Ureter (tissue), 1 donor: ENCODE results near the gene SDF2L1. TPM values are rescaled to one million over a fixed set of nuclear protein-coding genes. Genes with fewer than 3 reads are reported as not detected.
"Not testable (repeated sequence)": the region's sequence is repeated elsewhere in the genome, so short reads cannot be mapped to it uniquely, and the experiment has no call there.

Source experiments
- DNase-seq: peaks from one replicate; pipeline ENCODE4 v3.0.0-alpha.2; 2020; ENCODE audit warnings: low spot score
- total RNA-seq: library from RNA; stranded (reverse); gene quantifications from one replicate; pipeline ENCODE4 v1.2.4, GENCODE V29; 2023
- donor health status: DM: yes; HTN: yes; CAD: no.

Gene SDF2L1
- total RNA-seq, 1 donor from 2014 or later: 28.1 TPM

DNA sequence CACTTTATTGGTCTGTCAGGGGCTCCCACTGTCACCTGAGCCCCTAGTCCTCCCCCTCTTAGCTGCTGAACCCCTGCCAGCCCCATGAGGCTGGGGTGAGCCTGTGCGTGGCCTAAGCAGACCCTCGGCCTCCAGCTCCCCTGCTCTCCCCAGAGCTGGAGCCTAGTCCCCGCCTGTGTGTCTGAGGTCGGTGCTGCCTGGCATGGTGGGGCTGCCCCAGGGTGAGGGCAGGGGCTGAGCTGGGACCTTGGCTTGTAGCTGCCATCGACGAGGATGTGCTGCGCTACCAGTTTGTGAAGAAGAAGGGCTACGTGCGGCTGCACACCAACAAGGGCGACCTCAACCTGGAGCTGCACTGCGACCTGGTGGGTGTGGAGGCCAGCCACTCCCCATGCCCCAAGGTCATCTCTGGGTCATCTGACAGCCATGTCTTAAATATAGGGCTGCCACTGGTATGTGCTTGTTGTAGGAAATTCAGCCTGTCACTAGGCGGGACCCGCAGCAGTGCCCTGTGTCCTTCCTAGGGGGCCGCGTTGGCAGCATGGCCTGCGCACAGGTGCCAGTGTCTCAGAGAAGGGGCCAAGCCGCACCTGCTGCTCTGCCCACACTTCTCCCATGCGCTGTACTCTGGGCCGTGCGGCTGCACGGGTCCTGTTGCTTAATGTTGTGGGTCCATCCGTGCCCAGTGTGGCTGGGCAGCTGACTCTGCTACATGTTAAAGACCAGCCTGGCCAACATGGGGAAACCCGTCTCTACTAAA, 44.7 kb downstream of the SDF2L1 start:
- DNase-seq: no peak

DNA sequence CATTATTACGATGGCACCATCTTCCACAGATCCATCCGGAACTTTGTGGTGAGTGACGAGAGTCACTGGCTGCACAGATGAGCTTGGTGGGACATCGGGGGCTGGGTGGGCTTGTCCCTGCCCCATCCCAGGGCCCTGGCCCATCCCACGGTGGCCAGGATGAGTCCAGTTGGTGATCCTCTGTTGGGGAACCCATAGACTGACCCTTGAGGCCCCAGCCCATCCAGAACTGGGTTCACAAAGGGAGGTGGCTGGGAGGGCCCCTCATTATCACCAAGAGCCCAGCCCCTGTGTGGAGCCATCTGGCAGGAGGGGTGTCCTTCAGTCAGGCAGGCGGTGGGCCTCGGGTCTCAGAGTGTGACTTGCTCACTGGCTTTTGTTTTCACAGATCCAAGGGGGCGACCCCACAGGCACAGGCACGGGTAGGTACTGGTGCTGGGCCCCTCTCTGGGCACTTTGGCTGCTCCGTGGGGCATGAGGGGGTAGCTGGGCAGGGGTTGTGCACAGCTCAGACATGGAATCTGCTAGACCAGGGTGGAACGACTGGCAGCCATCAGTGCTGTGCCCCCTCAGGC, 45.7 kb downstream of the SDF2L1 start:
- DNase-seq: no peak

DNA sequence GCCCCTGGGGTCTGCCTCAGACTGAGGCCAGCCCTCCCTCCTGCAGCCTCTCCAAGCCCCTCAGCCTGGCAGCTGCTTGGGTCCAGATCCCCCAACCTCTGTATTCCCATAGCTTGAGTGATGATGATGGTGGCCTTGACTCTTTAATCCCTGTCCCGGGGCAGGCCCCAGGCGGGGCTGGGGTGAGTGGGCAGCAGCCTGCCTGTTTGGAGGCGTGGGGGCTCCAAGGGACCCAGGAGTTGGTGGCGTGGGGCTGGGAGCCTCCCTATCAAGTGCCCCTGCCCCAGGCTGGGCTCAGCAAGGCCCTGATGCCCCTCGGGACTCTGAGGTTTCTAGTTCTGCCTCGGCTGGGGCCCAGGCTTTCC, 46.2 kb downstream of the SDF2L1 start:
- DNase-seq: no peak

- no peak for DNase-seq
These were observed 46.7 kb downstream of the SDF2L1 start for GRCh38 chr22:21688706-21689381.

DNA sequence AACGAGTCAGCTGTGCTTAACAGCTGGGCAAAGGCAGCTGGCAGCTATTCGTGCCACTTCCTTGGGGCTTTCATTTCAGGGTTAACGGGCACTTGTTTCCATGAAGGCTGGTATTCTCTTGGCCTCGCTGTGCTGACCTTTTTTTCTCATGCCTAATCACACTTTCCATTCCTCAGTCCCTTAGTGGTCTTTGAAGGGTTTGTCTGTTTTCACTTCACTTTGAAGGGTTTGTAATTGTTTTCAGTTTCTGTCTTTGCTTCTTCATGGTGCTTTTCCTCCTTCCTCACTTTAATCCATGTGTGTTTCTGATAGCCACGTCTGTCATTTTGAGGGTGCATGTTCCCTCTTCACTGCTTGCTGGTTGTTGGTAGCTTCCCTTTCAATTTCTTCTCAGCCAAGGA, 48.3 kb downstream of the SDF2L1 start:
- no peak for DNase-seq

DNA sequence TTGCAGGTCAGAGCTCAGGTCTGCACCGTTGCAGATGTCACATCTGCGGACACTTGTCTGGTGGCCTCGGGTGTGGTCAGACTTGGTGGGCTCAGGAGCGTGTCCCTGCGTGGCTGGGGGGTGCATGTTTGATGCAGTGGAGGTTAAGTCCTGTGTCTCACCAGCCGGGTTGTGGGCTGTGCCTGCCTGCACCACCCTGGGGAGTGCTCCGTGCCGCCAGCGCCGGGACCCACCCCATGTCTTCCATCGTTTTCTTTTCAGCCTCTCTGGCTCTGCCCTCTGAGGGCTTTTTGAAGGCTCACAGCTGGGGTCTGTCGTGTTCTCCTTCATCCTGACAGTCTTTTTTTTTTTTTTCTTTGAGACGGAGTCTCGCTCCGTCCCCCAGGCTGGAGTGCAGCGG, 49.7 kb downstream of the SDF2L1 start:
- no peak for DNase-seq

DNA sequence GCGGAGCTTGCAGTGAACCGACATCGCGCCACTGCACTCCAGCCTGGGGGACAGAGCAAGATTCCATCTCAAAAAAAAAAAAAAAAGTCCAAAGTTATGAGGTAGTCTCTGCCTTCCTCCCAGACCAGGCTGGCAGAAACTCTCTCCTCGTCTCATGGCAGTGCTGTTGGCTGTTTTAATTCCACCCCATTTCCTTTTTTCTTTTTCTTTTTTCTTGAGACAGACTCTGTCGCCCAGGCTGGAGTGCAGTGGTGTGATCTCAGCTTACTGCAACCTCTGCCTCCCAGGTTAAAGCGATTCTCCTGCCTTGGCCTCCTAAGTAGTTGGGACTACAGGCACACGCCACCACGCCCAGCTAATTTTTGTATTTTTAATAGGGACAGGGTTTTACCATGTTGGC, 50.8 kb downstream of the SDF2L1 start:
- DNase-seq: not testable (repeated sequence)

- DNase-seq: no peak
These were observed 51.4 kb downstream of the SDF2L1 start for GRCh38 chr22:21693333-21693998.

Other genes starting within 250 kb of the SDF2L1 start
- gene HIC2, start 224.9 kb upstream of the SDF2L1 start, total RNA-seq: 4.0 TPM
- 0.31 TPM for gene TMEM191C, start 174.9 kb upstream of the SDF2L1 start, total RNA-seq
- 0.29 TPM for gene RIMBP3C, start 90.8 kb upstream of the SDF2L1 start, total RNA-seq
- gene UBE2L3, start 74.6 kb upstream of the SDF2L1 start, total RNA-seq: 42.7 TPM
- 27.2 TPM for gene YDJC, start 12.3 kb upstream of the SDF2L1 start, total RNA-seq
- gene CCDC116, start 9.5 kb upstream of the SDF2L1 start, total RNA-seq: 0.57 TPM
- gene PPIL2, start 23.7 kb downstream of the SDF2L1 start, total RNA-seq: 62.9 TPM
- gene YPEL1, start 93.5 kb downstream of the SDF2L1 start, total RNA-seq: 1.7 TPM
- gene MAPK1, start 225.3 kb downstream of the SDF2L1 start, total RNA-seq: 136 TPM